ENCODE results near the gene RBP3. TPM values are rescaled to one million over a fixed set of nuclear protein-coding genes. Genes with fewer than 3 reads are reported as not detected.
A peak's percentile ranks its signal among the peaks of the same experiment; 100 is the strongest.

RBP3 gene
- total RNA-seq: not detected

- intact Hi-C loops (cut with DNase I): no loop called here
- no peak for DNase-seq (ENCODE audit: low spot score)
Measured at GRCh38 chr10:47348138-47348651, at the start of gene RBP3. Gene RBP3, plus strand, starts transcription at chr10:47348363. Its CDS starts 122 bp downstream, at chr10:47348485.

GRCh38 chr10:47298715-47299114 is 49.4 kb upstream of the RBP3 start:
- intact Hi-C loops (cut with DNase I): no loop called here
- DNase-seq (ENCODE audit: low spot score) (no peak), ATAC-seq (peak; percentile 72)

More at GRCh38 chr10:47348138-47348651, at the start of gene RBP3:
- peak; percentile 12 for ATAC-seq

GRCh38 chr10:47299611-47300428 is 48.3 kb upstream of the RBP3 start, which contains the start of gene GDF10:
Gene GDF10, plus strand, starts transcription at chr10:47300197. Its CDS starts 455 bp downstream, at chr10:47300652.
- intact Hi-C loops (cut with DNase I): no loop called here

GRCh38 chr10:47300429-47300931 is 47.7 kb upstream of the RBP3 start:
- intact Hi-C loops (cut with DNase I): no loop called here
- DNase-seq (ENCODE audit: low spot score): no peak
- ATAC-seq: no peak

More at GRCh38 chr10:47299611-47300428, 48.3 kb upstream of the RBP3 start, which contains the start of gene GDF10:
- DNase-seq (ENCODE audit: low spot score) (no peak), ATAC-seq (no peak)

GRCh38 chr10:47301833-47302232 is 46.3 kb upstream of the RBP3 start:
- DNase-seq (ENCODE audit: low spot score) (no peak), ATAC-seq (no peak)
- intact Hi-C loops (cut with DNase I): no loop called here

GRCh38 chr10:47303105-47303504 is 45.1 kb upstream of the RBP3 start:
- DNase-seq (ENCODE audit: low spot score) (no peak), ATAC-seq (no peak)
- intact Hi-C loops (cut with DNase I): no loop called here

- ATAC-seq (no peak), DNase-seq (ENCODE audit: low spot score) (no peak)
- intact Hi-C loops (cut with DNase I): no loop called here
Measured at GRCh38 chr10:47303866-47304265, 44.3 kb upstream of the RBP3 start.

GRCh38 chr10:47305566-47305965 is 42.6 kb upstream of the RBP3 start:
- DNase-seq (ENCODE audit: low spot score): no peak
- intact Hi-C loops (cut with DNase I): no loop called here
- ATAC-seq: no peak

GRCh38 chr10:47306387-47307210 is 41.6 kb upstream of the RBP3 start:
- ATAC-seq (no peak), DNase-seq (ENCODE audit: low spot score) (no peak)
- intact Hi-C loops (cut with DNase I): no loop called here

- no peak for ATAC-seq
- intact Hi-C loops (cut with DNase I): no loop called here
- no peak for DNase-seq (ENCODE audit: low spot score)
Measured at GRCh38 chr10:47307381-47307780, 40.8 kb upstream of the RBP3 start.

- intact Hi-C loops (cut with DNase I): no loop called here
- no peak for DNase-seq (ENCODE audit: low spot score)
- no peak for ATAC-seq
Measured at GRCh38 chr10:47308775-47309174, 39.4 kb upstream of the RBP3 start.

GRCh38 chr10:47309408-47310089 is 38.6 kb upstream of the RBP3 start:
- no peak for DNase-seq (ENCODE audit: low spot score)
- ATAC-seq: no peak
- intact Hi-C loops (cut with DNase I): no loop called here

- DNase-seq (ENCODE audit: low spot score): no peak
- intact Hi-C loops (cut with DNase I): no loop called here
- ATAC-seq: no peak
Measured at GRCh38 chr10:47310090-47310505, 38.1 kb upstream of the RBP3 start.

- ATAC-seq (peak; percentile 38), DNase-seq (ENCODE audit: low spot score) (no peak)
- intact Hi-C loops (cut with DNase I): no loop called here
Measured at GRCh38 chr10:47311193-47311931, 36.8 kb upstream of the RBP3 start.

- intact Hi-C loops (cut with DNase I): loop anchor here (2.0 kb wide), 1 partner anchor 287 kb away; no protein-coding TSS in a partner anchor
- DNase-seq (ENCODE audit: low spot score): peak; percentile 87
- ATAC-seq: peak; percentile 92
Measured at GRCh38 chr10:47311932-47312662, 36.1 kb upstream of the RBP3 start.

- intact Hi-C loops (cut with DNase I): loop anchor here (2.0 kb wide), 1 partner anchor 288 kb away; no protein-coding TSS in a partner anchor
- no peak for ATAC-seq
- DNase-seq (ENCODE audit: low spot score): no peak
Measured at GRCh38 chr10:47312663-47312995, 35.5 kb upstream of the RBP3 start.

- intact Hi-C loops (cut with DNase I): no loop called here
- DNase-seq (ENCODE audit: low spot score) (no peak), ATAC-seq (no peak)
Measured at GRCh38 chr10:47314416-47314970, 33.7 kb upstream of the RBP3 start.

All from sciatic nerve (tissue), 2 donors.